Duodenal mucosa (tissue), 2 donors: ENCODE data around the gene ZNF25.
"Not testable (repeated sequence)": the region's sequence is repeated elsewhere in the genome, so short reads cannot be mapped to it uniquely, and the experiment has no call there.

Source experiments
- H3K27ac ChIP-seq: one replicate; pipeline ENCODE4 v1.7.0; 2013; ENCODE audit warnings: low read depth, low read length
- H3K27me3 ChIP-seq, 2 donors: one replicate each; pipeline ENCODE4 v1.7.0; 2013; ENCODE audit warnings: low read length in 2 of 2, control low read depth in 1 of 2; ENCODE audit not compliant: insufficient read depth in 2 of 2, control insufficient read depth in 1 of 2
- H3K36me3 ChIP-seq, 2 donors: one replicate each; pipeline ENCODE4 v1.7.0; 2013; ENCODE audit warnings: low read length in 2 of 2, control low read depth in 1 of 2; ENCODE audit not compliant: insufficient read depth in 2 of 2, control insufficient read depth in 1 of 2
- H3K4me1 ChIP-seq, 2 donors: one replicate each; pipeline ENCODE4 v1.7.0; 2013; ENCODE audit warnings: low read length in 2 of 2, control low read depth in 1 of 2; ENCODE audit not compliant: insufficient read depth in 2 of 2, control insufficient read depth in 1 of 2
- H3K4me3 ChIP-seq, 2 donors: one replicate each; pipeline ENCODE4 v1.7.0; 2013; ENCODE audit warnings: low read length in 2 of 2, low read depth in 1 of 2
- H3K9ac ChIP-seq, 2 donors: one replicate each; pipeline ENCODE4 v1.7.0; 2013; ENCODE audit warnings: low read length in 2 of 2, low read depth in 1 of 2
- H3K9me3 ChIP-seq, 2 donors: one replicate each; pipeline ENCODE4 v1.7.0; 2013; ENCODE audit warnings: low read length in 2 of 2, control low read depth in 1 of 2; ENCODE audit not compliant: control insufficient read depth in 1 of 2

ZNF25 gene

DNA sequence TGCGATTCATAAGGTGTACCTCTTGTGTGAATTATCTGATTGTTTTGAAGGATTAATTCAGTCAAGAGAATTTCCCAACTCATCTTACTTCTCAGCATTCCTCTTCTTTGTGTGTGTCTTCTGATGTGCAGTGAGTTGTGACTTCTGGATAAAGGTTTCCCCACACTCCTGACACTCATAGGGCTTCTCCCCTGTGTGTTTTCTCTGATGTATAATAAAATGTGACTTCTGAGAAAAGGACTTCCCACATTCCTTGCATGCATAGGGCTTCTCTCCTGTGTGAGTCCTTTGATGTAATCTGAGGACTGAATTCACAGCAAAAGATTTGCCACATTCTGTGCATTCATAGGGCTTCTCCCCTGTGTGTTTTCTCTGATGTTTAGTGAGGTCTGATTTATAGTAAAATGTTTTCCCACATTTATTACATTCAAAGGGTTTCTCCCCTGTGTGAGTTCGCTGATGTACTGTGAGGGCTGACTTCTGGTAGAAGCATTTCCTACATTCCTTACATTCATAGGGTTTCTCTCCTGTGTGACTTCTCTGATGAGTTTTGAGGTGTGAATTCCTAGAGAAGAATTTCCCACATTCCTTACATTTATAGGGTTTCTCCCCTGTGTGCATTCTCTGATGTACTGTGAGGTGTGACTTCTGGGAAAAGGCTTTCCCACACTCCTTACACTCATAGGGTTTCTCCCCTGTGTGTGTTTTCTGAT, 24.2 kb downstream of the ZNF25 start:
- Histone ChIP-seq H3K27me3 (no peaks in the 10 kb centered on the region), H3K4me3 (no peak overlapping the region), H3K4me1 (no peaks in the 10 kb centered on the region), H3K36me3 (peaks cover 23 to 40% of the 10 kb centered on the region in 2 donors), H3K27ac (no peak overlapping the region), H3K9ac (no peak overlapping the region), H3K9me3 (peaks cover 0 to 2% of the 10 kb centered on the region in 2 donors)

- peaks cover 0 to 2% of the 10 kb centered on the region in 2 donors for H3K9me3 ChIP-seq
- no peak overlapping the region for H3K4me3 ChIP-seq
- H3K9ac ChIP-seq: no peak overlapping the region
- H3K27me3 ChIP-seq: no peaks in the 10 kb centered on the region
- H3K4me1 ChIP-seq: no peaks in the 10 kb centered on the region
- no peak overlapping the region for H3K27ac ChIP-seq
- H3K36me3 ChIP-seq: peaks cover 7 to 15% of the 10 kb centered on the region in 2 donors
Observed at GRCh38 chr10:37948210-37948609, 28.2 kb downstream of the ZNF25 start.

- Histone ChIP-seq H3K9me3 (no peaks in the 10 kb centered on the region), H3K4me1 (no peaks in the 10 kb centered on the region), H3K27ac (no peak overlapping the region), H3K9ac (no peak overlapping the region), H3K4me3 (no peak overlapping the region), H3K36me3 (peaks cover 4 to 8% of the 10 kb centered on the region in 2 donors), H3K27me3 (no peaks in the 10 kb centered on the region)
Observed at GRCh38 chr10:37947526-37947925, 28.9 kb downstream of the ZNF25 start.

GRCh38 chr10:37937864-37938263, 38.6 kb downstream of the ZNF25 start:
- Histone ChIP-seq H3K27me3 (no peaks in the 10 kb centered on the region), H3K4me3 (no peak overlapping the region)

DNA sequence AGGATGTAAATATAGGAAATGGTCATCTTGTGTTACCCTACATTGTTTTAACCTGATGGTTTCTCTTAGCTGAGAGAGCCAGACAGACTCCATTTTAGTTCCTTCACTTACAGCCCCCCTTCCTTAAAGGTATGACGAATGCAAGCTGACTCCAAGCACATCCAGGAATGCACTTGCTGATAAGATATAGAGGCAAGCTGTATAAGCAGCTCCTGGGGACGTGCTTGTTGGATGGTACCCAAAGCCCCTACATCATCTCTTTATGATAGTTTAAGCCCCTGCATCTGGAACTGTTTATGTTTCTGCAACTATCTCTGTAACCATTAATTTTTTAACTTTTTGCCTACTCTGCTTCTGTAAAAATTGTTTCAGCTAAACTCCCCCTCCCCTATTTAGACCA, 41.7 kb downstream of the ZNF25 start:
- H3K9ac ChIP-seq: no peak overlapping the region
- no peaks in the 10 kb centered on the region for H3K9me3 ChIP-seq
- H3K27ac ChIP-seq: no peak overlapping the region
- no peaks in the 10 kb centered on the region for H3K27me3 ChIP-seq
- no peaks in the 10 kb centered on the region for H3K4me1 ChIP-seq
- no peaks in the 10 kb centered on the region for H3K36me3 ChIP-seq
- H3K4me3 ChIP-seq: no peak overlapping the region

More at GRCh38 chr10:37937864-37938263, 38.6 kb downstream of the ZNF25 start:
- Histone ChIP-seq H3K9me3 (no peaks in the 10 kb centered on the region), H3K27ac (no peak overlapping the region), H3K4me1 (no peaks in the 10 kb centered on the region), H3K36me3 (no peaks in the 10 kb centered on the region), H3K9ac (no peak overlapping the region)

DNA sequence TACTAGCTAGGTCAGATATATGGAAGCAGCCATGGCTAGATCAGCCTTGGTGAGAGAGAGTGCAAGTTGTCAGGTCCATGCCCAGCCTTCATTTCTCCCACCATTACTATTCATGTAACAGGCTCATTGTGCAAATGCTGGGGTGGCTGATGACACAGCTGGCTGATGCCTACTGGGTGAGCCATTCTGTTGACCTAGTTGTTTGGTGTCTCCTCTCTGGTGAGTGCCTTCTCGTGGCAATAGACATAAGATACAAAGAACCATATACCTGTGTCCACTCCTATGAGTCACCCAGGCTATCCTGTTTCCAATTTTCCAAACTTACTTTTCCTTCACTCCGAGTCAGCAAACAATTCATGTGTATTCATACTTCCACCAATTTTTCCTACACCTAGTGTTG, 46.0 kb downstream of the ZNF25 start:
- no peak overlapping the region for H3K4me3 ChIP-seq
- H3K4me1 ChIP-seq: no peaks in the 10 kb centered on the region
- H3K9me3 ChIP-seq: no peaks in the 10 kb centered on the region
- H3K36me3 ChIP-seq: no peaks in the 10 kb centered on the region
- H3K27me3 ChIP-seq: no peaks in the 10 kb centered on the region
- no peak overlapping the region for H3K27ac ChIP-seq
- no peak overlapping the region for H3K9ac ChIP-seq

DNA sequence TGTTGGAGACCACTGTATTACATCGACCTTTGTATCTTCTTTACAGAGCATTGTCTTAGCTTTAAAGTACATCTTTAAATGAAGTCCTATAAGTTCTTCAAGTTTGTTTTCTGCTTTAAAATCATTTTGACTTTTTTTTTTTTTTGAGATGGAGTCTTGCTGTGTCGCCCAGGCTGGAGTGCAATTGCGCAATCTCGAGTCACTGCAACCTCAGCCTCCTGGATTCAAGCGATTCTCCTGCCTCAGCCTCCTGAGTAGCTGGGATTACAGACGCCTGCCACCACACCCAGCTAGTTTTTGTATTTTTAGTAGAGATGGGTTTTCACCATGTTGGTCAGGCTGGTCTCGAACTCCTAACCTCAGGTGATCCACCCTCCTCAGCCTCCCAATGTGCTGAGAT, 68.3 kb downstream of the ZNF25 start:
- H3K27ac ChIP-seq, H3K36me3 ChIP-seq, H3K27me3 ChIP-seq, H3K4me3 ChIP-seq, H3K4me1 ChIP-seq, H3K9me3 ChIP-seq, H3K9ac ChIP-seq: not testable (repeated sequence)

GRCh38 chr10:37906382-37906781, 70.1 kb downstream of the ZNF25 start:
- H3K27me3 ChIP-seq: no peaks in the 10 kb centered on the region
- no peaks in the 10 kb centered on the region for H3K36me3 ChIP-seq
- H3K9me3 ChIP-seq: no peaks in the 10 kb centered on the region
- H3K27ac ChIP-seq: no peak overlapping the region
- H3K4me3 ChIP-seq: no peak overlapping the region
- H3K9ac ChIP-seq: no peak overlapping the region
- no peaks in the 10 kb centered on the region for H3K4me1 ChIP-seq
